Ammon's horn (tissue), 1 donor: ENCODE data around the gene CLEC10A.
A peak's percentile ranks its signal among the peaks of the same experiment; 100 is the strongest.

Experiments
- DNase-seq: peaks from one replicate; pipeline ENCODE4 v3.0.0-alpha.2; 2016; ENCODE audit warnings: low spot score

The CLEC10A gene

GRCh38 chr17:7039832-7040231, 40.2 kb downstream of the CLEC10A start:
- no peak for DNase-seq

- no peak for DNase-seq
These were observed 41.8 kb downstream of the CLEC10A start for GRCh38 chr17:7038025-7038862.

DNA sequence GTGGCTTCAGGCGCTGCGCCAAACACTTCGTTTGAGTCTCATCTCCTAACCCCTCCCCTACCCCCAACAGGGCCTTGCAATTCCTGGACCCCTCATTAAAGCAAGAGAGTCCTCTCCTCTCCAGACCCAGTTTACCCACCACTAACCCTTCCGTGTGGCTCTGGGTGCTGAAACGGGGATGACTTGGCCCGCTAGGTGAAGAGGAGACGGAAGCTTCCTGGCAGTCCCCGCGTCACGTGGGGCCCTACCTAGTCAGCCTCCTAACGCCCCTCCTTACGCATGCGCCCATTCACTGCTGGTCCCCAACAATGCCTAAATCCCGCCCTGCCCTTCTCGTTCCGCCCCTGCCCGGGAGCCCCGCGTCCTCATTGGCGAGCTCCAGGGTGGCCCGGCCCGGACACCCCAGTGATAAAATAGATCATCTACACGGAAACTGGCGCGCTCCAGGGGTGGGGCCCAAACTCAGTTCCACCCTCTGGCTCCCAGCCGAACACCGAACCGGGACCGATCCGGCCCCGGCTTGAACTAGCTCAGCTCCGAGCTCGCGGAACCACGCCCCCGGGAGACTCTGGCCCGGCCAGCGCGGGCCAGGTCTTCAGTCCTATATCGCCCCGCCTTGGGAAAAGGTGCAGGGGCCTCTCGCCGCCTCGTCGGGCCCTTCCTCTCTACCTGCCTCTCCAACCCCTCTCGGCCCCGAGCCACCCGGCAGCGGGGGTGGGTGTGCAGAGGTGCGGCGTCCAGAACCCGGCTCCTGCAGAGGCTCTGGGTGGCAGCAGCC, 44.3 kb downstream of the CLEC10A start, which contains the start of gene SLC16A13:
TSS of gene SLC16A13 (plus strand) at position 425 of the 778 bp plus-strand sequence. CDS start 368 bp downstream, outside the sequence.
- peak; percentile 98 for DNase-seq

- no peak for DNase-seq
These were observed 45.0 kb downstream of the CLEC10A start for GRCh38 chr17:7034955-7035590.

DNA sequence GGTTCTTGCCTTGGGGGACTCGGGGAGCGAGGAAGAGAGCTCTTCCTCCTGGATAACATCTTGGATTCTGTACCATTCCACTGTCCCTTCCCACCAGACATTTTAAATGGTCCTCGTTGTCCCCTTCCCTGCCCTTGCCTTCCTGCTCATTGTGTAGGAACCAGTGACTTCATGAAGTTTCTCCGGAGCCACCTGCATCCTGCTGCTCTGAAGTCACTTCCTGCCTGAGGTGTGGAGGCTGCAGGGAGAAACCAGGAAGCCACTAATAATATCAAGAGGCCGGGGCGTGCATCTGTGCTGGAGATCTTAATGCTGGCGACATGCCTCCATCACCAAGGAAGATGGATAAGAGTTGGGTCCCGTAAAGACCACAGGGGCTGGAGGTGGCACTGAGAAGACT, 50.4 kb downstream of the CLEC10A start:
- no peak for DNase-seq

DNA sequence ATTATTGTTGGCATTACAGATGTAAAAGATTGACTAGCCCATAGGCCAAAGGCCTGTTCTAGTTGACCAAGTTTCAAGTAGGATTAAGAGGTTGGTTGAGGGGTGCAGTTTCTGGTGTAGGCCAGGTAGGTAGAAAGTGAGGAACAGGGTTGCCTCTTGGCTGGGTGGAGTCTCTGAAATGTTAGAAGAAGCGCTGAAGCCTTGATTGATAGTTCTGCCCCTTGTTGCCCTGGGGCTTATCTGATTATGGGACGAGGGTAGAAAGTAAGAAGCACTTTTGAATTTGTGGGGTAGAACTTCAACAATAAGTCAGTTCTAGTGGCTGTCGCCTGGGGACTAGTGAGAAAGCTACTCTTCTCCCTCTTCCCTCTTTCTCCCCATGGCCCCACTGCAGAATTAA, 51.0 kb downstream of the CLEC10A start:
- DNase-seq: no peak

- DNase-seq: no peak
These were observed 52.7 kb downstream of the CLEC10A start for GRCh38 chr17:7027335-7027734.

GRCh38 chr17:7026471-7027115, 53.5 kb downstream of the CLEC10A start:
- DNase-seq: no peak

GRCh38 chr17:7025245-7025644, 54.8 kb downstream of the CLEC10A start:
- no peak for DNase-seq
